Activated CD8-positive, alpha-beta memory T cell treated with anti-CD3 and anti-CD28 coated beads, Interleukin-2, amount 10 ng/mL, durations not matched to agents 7 days and 5 days (primary cell): ENCODE results near the gene MYLK2. TPM values are rescaled to one million over a fixed set of nuclear protein-coding genes. Genes with fewer than 3 reads are reported as not detected.

Source experiments
- ATAC-seq: fragments of 150-1000 bp; cut with Tn5 transposase; one replicate; pipeline ENCODE4 v1.10.0; 2021; ENCODE audit warnings: moderate library complexity
- CTCF ChIA-PET: fragments of 350-600 bp; sonication (Branson Sonifier 250); formaldehyde crosslinking; loops from one replicate; lab custom pipeline; 2021; ENCODE audit warnings: antibody characterized with exemption; lab: Charles Lee
- DNase-seq: peaks from one replicate; pipeline ENCODE4 v3.0.0-alpha.2; 2020
- H3K27ac Mint-ChIP-seq: one replicate; pipeline ENCODE4 v1.8.0; 2021; ENCODE audit warnings: mild to moderate bottlenecking, mixed read lengths
- H3K27me3 Mint-ChIP-seq: one replicate; pipeline ENCODE4 v1.8.0; 2021; ENCODE audit warnings: mixed read lengths
- H3K36me3 Mint-ChIP-seq: one replicate; pipeline ENCODE4 v1.8.0; 2021; ENCODE audit warnings: mild to moderate bottlenecking, mixed read lengths
- H3K4me1 Mint-ChIP-seq: one replicate; pipeline ENCODE4 v1.8.0; 2021; ENCODE audit warnings: mixed read lengths
- H3K4me3 Mint-ChIP-seq: one replicate; pipeline ENCODE4 v1.8.0; 2021; ENCODE audit warnings: mild to moderate bottlenecking, moderate library complexity, mixed read lengths
- H3K9me3 Mint-ChIP-seq: one replicate; pipeline ENCODE4 v1.8.0; 2022; ENCODE audit warnings: low read depth, mixed read lengths
- total RNA-seq, 2 experiments: library from RNA; stranded (reverse); gene quantifications; one replicate each; pipeline ENCODE4 v1.2.3, GENCODE V29; 2021

The MYLK2 gene
- total RNA-seq, 2 experiments from 2014 or later: 0.42 to 1.2 TPM

GRCh38 chr20:31857861-31858759 is 39.0 kb downstream of the MYLK2 start:
- peaks cover 8% of the 10 kb centered on the region for H3K4me1 Mint-ChIP-seq
- no peak overlapping the region for H3K4me3 Mint-ChIP-seq
- H3K27me3 Mint-ChIP-seq: peaks cover 34% of the 10 kb centered on the region
- CTCF ChIA-PET: interaction anchor here (0.6 to 8.5 kb wide), 5 partner anchors 12 to 290 kb away, joined by 3 to 107 read pairs (median 3); partner anchors contain the start of genes FOXS1 and PDRG1
- no peaks in the 10 kb centered on the region for H3K36me3 Mint-ChIP-seq
- DNase-seq (no peak), ATAC-seq (no peak)
- H3K9me3 Mint-ChIP-seq: no peaks in the 10 kb centered on the region
- no peak overlapping the region for H3K27ac Mint-ChIP-seq

- Mint-ChIP-seq H3K27me3 (peaks cover 34% of the 10 kb centered on the region), H3K4me1 (peaks cover 8% of the 10 kb centered on the region), H3K36me3 (no peaks in the 10 kb centered on the region), H3K27ac (no peak overlapping the region), H3K9me3 (no peaks in the 10 kb centered on the region), H3K4me3 (no peak overlapping the region)
- DNase-seq (no peak), ATAC-seq (no peak)
- CTCF ChIA-PET: interaction anchor here (0.6 to 3.0 kb wide), 4 partner anchors 12 to 289 kb away, joined by 3 to 16 read pairs (median 5); partner anchors contain the start of gene FOXS1
Measured at GRCh38 chr20:31858760-31859083, 39.6 kb downstream of the MYLK2 start.

GRCh38 chr20:31859266-31859997 is 40.3 kb downstream of the MYLK2 start:
- Mint-ChIP-seq H3K4me1 (peaks cover 8% of the 10 kb centered on the region), H3K27ac (no peak overlapping the region), H3K36me3 (no peaks in the 10 kb centered on the region), H3K27me3 (peaks cover 34% of the 10 kb centered on the region), H3K4me3 (no peak overlapping the region), H3K9me3 (no peaks in the 10 kb centered on the region)
- CTCF ChIA-PET: interaction anchor here (0.6 to 4.4 kb wide), 7 partner anchors 13 to 289 kb away, joined by 3 to 18 read pairs (median 4); partner anchors contain the start of genes FOXS1 and PDRG1
- DNase-seq: no peak
- no peak for ATAC-seq

GRCh38 chr20:31859998-31860380 is 40.8 kb downstream of the MYLK2 start:
- DNase-seq (no peak), ATAC-seq (no peak)
- Mint-ChIP-seq H3K9me3 (no peaks in the 10 kb centered on the region), H3K4me3 (no peak overlapping the region), H3K36me3 (no peaks in the 10 kb centered on the region), H3K27me3 (peaks cover 34% of the 10 kb centered on the region), H3K4me1 (peaks cover 8% of the 10 kb centered on the region), H3K27ac (no peak overlapping the region)
- CTCF ChIA-PET: interaction anchor here (0.6 to 4.4 kb wide), 7 partner anchors 9 to 92 kb away, joined by 3 to 18 read pairs (median 4); partner anchors contain the start of genes FOXS1 and PDRG1

- H3K27ac Mint-ChIP-seq: no peak overlapping the region
- peaks cover 8% of the 10 kb centered on the region for H3K4me1 Mint-ChIP-seq
- ATAC-seq (no peak), DNase-seq (no peak)
- H3K4me3 Mint-ChIP-seq: no peak overlapping the region
- no peaks in the 10 kb centered on the region for H3K9me3 Mint-ChIP-seq
- CTCF ChIA-PET: interaction anchor here (0.6 to 4.4 kb wide), 8 partner anchors 9 to 92 kb away, joined by 3 to 18 read pairs (median 4); partner anchors contain the start of genes FOXS1 and PDRG1
- H3K27me3 Mint-ChIP-seq: peaks cover 34% of the 10 kb centered on the region
- H3K36me3 Mint-ChIP-seq: no peaks in the 10 kb centered on the region
Measured at GRCh38 chr20:31860390-31861134, 41.4 kb downstream of the MYLK2 start.

- CTCF ChIA-PET: interaction anchor here (1.0 to 4.4 kb wide), 6 partner anchors 9 to 91 kb away, joined by 3 to 18 read pairs (median 8); partner anchors contain the start of genes FOXS1 and PDRG1
- H3K4me1 Mint-ChIP-seq: peaks cover 8% of the 10 kb centered on the region
- H3K9me3 Mint-ChIP-seq: no peaks in the 10 kb centered on the region
Measured at GRCh38 chr20:31861135-31861384, 41.9 kb downstream of the MYLK2 start.

GRCh38 chr20:31861385-31862156 is 42.4 kb downstream of the MYLK2 start:
- DNase-seq (peak; percentile 80), ATAC-seq (peak; percentile 94)
- no peaks in the 10 kb centered on the region for H3K9me3 Mint-ChIP-seq
- no peak overlapping the region for H3K27ac Mint-ChIP-seq
- H3K4me3 Mint-ChIP-seq: peak overlapping the region; percentile 4
- peaks cover 34% of the 10 kb centered on the region for H3K27me3 Mint-ChIP-seq
- no peaks in the 10 kb centered on the region for H3K36me3 Mint-ChIP-seq
- H3K4me1 Mint-ChIP-seq: peaks cover 8% of the 10 kb centered on the region
- CTCF ChIA-PET: interaction anchor here (0.7 to 4.4 kb wide), 4 partner anchors 9 to 91 kb away, joined by 3 to 18 read pairs (median 8); partner anchors contain the start of gene PDRG1

More at GRCh38 chr20:31861135-31861384, 41.9 kb downstream of the MYLK2 start:
- Mint-ChIP-seq H3K4me3 (no peak overlapping the region), H3K36me3 (no peaks in the 10 kb centered on the region), H3K27me3 (peaks cover 34% of the 10 kb centered on the region), H3K27ac (no peak overlapping the region)
- ATAC-seq: peak; percentile 47
- DNase-seq: no peak

GRCh38 chr20:31862157-31862470 is 43.0 kb downstream of the MYLK2 start:
- DNase-seq (no peak), ATAC-seq (no peak)
- H3K4me3 Mint-ChIP-seq: no peak overlapping the region
- CTCF ChIA-PET: interaction anchor here (0.7 to 4.4 kb wide), 4 partner anchors 10 to 90 kb away, joined by 3 to 18 read pairs (median 8); partner anchors contain the start of gene PDRG1
- H3K9me3 Mint-ChIP-seq: no peaks in the 10 kb centered on the region
- H3K4me1 Mint-ChIP-seq: peaks cover 8% of the 10 kb centered on the region
- H3K36me3 Mint-ChIP-seq: no peaks in the 10 kb centered on the region
- no peak overlapping the region for H3K27ac Mint-ChIP-seq
- H3K27me3 Mint-ChIP-seq: peaks cover 34% of the 10 kb centered on the region

- DNase-seq (no peak), ATAC-seq (no peak)
- Mint-ChIP-seq H3K4me3 (no peak overlapping the region), H3K36me3 (no peaks in the 10 kb centered on the region), H3K27me3 (peaks cover 34% of the 10 kb centered on the region), H3K4me1 (peaks cover 8% of the 10 kb centered on the region), H3K9me3 (no peaks in the 10 kb centered on the region), H3K27ac (no peak overlapping the region)
- CTCF ChIA-PET: interaction anchor here (1.8 to 4.4 kb wide), 3 partner anchors 10 to 90 kb away, joined by 3 to 18 read pairs (median 13); partner anchors contain the start of gene PDRG1
Measured at GRCh38 chr20:31862506-31862905, 43.4 kb downstream of the MYLK2 start.

GRCh38 chr20:31863296-31864085 is 44.3 kb downstream of the MYLK2 start:
- Mint-ChIP-seq H3K4me1 (peaks cover 7% of the 10 kb centered on the region), H3K4me3 (no peak overlapping the region), H3K36me3 (no peaks in the 10 kb centered on the region), H3K27me3 (peaks cover 36% of the 10 kb centered on the region), H3K27ac (no peak overlapping the region), H3K9me3 (no peaks in the 10 kb centered on the region)
- DNase-seq (no peak), ATAC-seq (no peak)
- CTCF ChIA-PET: interaction anchor here (0.6 to 4.4 kb wide), 3 partner anchors 11 to 119 kb away, joined by 3 to 18 read pairs (median 13); partner anchors contain the start of gene PDRG1

GRCh38 chr20:31864521-31865400 is 45.6 kb downstream of the MYLK2 start:
- Mint-ChIP-seq H3K27ac (no peak overlapping the region), H3K4me3 (no peak overlapping the region), H3K9me3 (no peaks in the 10 kb centered on the region), H3K36me3 (peaks cover under 1% of the 10 kb centered on the region), H3K4me1 (peaks cover 5% of the 10 kb centered on the region), H3K27me3 (peaks cover 41% of the 10 kb centered on the region)
- CTCF ChIA-PET: no interaction called here
- no peak for DNase-seq
- ATAC-seq: no peak
